T-helper 2 cell (primary cell): Measurements from ENCODE around the gene GCM1.

Source experiments
- DNase-seq, 5 experiments: peaks; one replicate each; pipeline versions ENCODE4 v3.0.0 to v3.0.0-alpha.2; 2012 to 2022

The GCM1 gene

GRCh38 chr6:53103993-53104675 is 44.5 kb downstream of the GCM1 start:
- DNase-seq = peak in 1 of 5 experiments; percentile 16

- no peak for DNase-seq
Observed at GRCh38 chr6:53101006-53101405, 47.6 kb downstream of the GCM1 start.

- DNase-seq = no peak
Observed at GRCh38 chr6:53100561-53100960, 48.1 kb downstream of the GCM1 start.

- no peak for DNase-seq
Observed at GRCh38 chr6:53095716-53096115, 52.9 kb downstream of the GCM1 start.

- no peak for DNase-seq
Observed at GRCh38 chr6:53095270-53095669, 53.4 kb downstream of the GCM1 start.

GRCh38 chr6:53090576-53090975 is 58.1 kb downstream of the GCM1 start:
- no peak for DNase-seq

GRCh38 chr6:53089948-53090347 is 58.7 kb downstream of the GCM1 start:
- DNase-seq = no peak

- no peak for DNase-seq
Observed at GRCh38 chr6:53086302-53086701, 62.3 kb downstream of the GCM1 start.

- no peak for DNase-seq
Observed at GRCh38 chr6:53080813-53081212, 67.8 kb downstream of the GCM1 start.
